Stimulated activated naive B cell treated with anti-CD40 and anti-IgM and Interleukin-4, amounts not matched to agents 10 μg/mL and 1 μg/mL and 100 μg/mL, for 72 hours (primary cell): ENCODE data around the gene FAM98C.
"Not testable (repeated sequence)": the region's sequence is repeated elsewhere in the genome, so short reads cannot be mapped to it uniquely, and the experiment has no call there.

Experiments used
- ATAC-seq, 2 donors: fragments of 150-1000 bp; cut with Tn5 transposase; replicated peaks; 2 replicates each; pipeline ENCODE4 v1.10.0; 2021; ENCODE audit warnings: moderate library complexity in 1 of 2
- DNase-seq: peaks from one replicate; pipeline ENCODE4 v3.0.0; 2021
- H3K27ac Mint-ChIP-seq: one replicate; pipeline ENCODE4 v1.8.0; 2022; ENCODE audit warnings: mild to moderate bottlenecking, mixed read lengths
- H3K27me3 Mint-ChIP-seq, 2 donors: one replicate each; pipeline ENCODE4 v1.8.0; 2022; ENCODE audit warnings: mixed read lengths in 2 of 2
- H3K36me3 Mint-ChIP-seq, 2 donors: one replicate each; pipeline ENCODE4 v1.8.0; 2022; ENCODE audit warnings: mixed read lengths in 2 of 2, mild to moderate bottlenecking in 1 of 2
- H3K4me1 Mint-ChIP-seq, 2 donors: one replicate each; pipeline ENCODE4 v1.8.0; 2022; ENCODE audit warnings: mixed read lengths in 2 of 2, mild to moderate bottlenecking in 1 of 2
- H3K4me3 Mint-ChIP-seq, 2 donors: one replicate each; pipeline ENCODE4 v1.8.0; 2022; ENCODE audit warnings: mild to moderate bottlenecking in 2 of 2, mixed read lengths in 2 of 2, moderate library complexity in 1 of 2
- H3K9me3 Mint-ChIP-seq, 2 donors: one replicate each; pipeline ENCODE4 v1.8.0; 2022; ENCODE audit warnings: mixed read lengths in 2 of 2, mild to moderate bottlenecking in 1 of 2

The FAM98C gene

DNA sequence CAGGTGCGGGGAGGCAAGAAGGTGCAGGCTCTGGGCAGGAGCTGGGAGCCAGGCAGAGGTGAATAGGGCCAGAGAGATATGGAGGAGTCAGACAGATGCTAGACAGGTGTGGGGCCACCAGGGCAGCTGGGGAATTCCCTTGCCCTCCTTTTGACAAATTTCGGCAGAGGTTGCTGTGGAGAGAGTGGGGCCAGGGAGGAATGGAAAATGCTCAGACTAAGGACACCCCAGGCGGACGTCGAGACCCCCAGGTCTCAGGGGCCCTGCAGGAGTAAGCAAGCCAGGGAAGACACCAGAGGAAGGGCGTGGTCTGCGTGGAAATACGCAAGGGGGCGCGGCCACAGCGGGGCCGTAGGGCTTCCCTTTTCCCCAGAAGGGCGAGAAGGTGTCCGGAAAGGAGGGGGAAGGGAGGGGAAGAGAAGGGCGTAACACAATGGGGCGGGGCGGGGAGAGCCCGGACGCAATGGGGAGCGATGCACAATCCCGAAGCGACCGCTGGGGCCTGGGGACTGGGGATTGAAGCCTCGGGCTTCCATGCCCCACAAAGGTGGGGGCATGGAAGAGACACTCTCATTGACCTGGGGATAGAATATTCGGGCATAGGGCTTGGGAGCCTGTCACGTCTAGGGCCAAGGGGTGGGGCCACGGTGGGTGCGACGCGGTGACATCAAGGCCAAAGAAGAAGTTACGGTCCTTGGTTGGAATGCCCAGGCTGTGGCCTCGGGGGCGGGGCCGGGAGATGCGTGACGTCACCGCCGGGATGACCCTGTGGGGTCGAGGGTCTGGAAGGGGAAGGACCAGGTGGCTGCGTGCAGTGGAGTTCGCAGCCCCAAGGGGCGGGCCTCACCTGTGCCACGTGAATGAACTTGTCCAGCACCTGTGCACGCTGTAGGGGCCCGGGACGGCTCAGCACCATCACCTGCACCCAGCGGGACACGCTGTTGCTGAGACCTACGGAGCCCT, 14.9 kb downstream of the FAM98C start:
- no peaks in the 10 kb centered on the region for H3K36me3 Mint-ChIP-seq
- ATAC-seq (peak; percentile 90 to 93), DNase-seq (peak; percentile 58)
- H3K27ac Mint-ChIP-seq: peak overlapping the region; percentile 42
- H3K9me3 Mint-ChIP-seq: no peaks in the 10 kb centered on the region
- peaks cover 20 to 27% of the 10 kb centered on the region in 2 donors for H3K4me1 Mint-ChIP-seq
- H3K27me3 Mint-ChIP-seq: peaks cover 5 to 6% of the 10 kb centered on the region in 2 donors
- peak overlapping the region; percentile 83 to 88 for H3K4me3 Mint-ChIP-seq

DNA sequence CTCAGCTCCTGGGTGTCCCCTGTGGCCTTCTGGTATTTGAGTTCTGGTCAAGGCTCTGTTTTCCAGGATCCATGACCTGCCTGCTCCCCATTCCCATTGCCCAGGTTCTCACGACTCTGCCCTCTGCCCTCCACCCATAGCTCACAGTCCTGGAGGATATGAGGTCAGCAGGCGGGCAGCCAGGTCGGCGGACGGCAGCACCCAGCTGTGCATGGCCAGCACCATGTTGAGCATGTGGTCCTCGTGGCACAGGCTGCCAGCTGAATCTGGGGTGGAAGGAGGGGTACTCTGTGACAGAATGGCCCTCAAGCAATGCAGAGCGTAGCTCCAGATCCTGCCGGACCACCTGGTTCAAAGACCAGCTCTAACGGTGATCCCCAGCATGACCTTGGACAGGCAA, 18.0 kb downstream of the FAM98C start:
- no peak for DNase-seq
- H3K4me1 Mint-ChIP-seq: peaks cover 26 to 37% of the 10 kb centered on the region in 2 donors
- H3K27me3 Mint-ChIP-seq: peaks cover 5 to 6% of the 10 kb centered on the region in 2 donors
- H3K36me3 Mint-ChIP-seq: no peaks in the 10 kb centered on the region
- no peak overlapping the region for H3K4me3 Mint-ChIP-seq
- no peaks in the 10 kb centered on the region for H3K9me3 Mint-ChIP-seq
- no peak overlapping the region for H3K27ac Mint-ChIP-seq
- no peak for ATAC-seq

DNA sequence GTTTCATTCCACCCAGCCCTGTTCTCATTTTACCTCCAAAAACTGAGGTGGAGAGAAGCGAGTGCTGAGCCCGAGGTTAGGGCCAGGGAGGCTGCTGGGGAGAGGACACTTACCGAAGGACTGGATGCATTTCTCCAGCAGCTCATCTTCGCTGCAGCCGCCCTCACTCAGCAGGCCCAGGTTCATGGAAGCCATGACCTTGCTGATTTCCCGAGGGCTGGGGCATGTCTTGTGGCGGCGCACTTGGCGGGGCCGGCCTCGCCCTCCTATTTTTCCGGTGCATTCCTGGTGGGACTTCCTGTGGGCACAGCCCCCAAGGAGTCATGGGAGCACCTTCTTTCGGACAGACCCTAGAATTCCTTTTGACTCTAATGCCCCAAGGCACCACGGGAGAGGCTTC, 19.0 kb downstream of the FAM98C start:
- Mint-ChIP-seq H3K36me3 (no peaks in the 10 kb centered on the region), H3K27me3 (peaks cover 5 to 6% of the 10 kb centered on the region in 2 donors), H3K4me3 (no peak overlapping the region), H3K9me3 (no peaks in the 10 kb centered on the region), H3K4me1 (peaks cover 31 to 41% of the 10 kb centered on the region in 2 donors), H3K27ac (no peak overlapping the region)
- DNase-seq: no peak
- no peak for ATAC-seq

DNA sequence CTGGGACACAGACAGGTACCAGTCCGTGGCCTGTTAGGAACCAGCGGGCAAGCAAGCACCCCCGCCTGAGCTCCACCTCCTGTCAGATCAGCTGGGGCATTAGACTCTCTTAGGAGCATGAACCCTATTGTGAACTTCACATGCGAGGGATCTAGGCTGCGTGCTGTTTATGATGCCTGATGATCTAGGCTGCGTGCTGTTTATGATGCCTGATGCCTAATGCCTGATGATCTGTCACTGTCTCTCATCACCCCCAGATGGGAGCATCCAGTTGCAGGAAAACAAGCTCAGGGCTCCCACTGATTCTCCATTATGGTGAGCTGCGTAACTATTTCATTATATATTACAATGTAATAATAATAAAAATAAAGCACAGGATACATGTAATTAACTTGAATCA, 19.5 kb downstream of the FAM98C start:
- H3K9me3 Mint-ChIP-seq: no peaks in the 10 kb centered on the region
- peaks cover 29 to 41% of the 10 kb centered on the region in 2 donors for H3K4me1 Mint-ChIP-seq
- ATAC-seq (no peak), DNase-seq (no peak)
- no peak overlapping the region for H3K27ac Mint-ChIP-seq
- H3K36me3 Mint-ChIP-seq: no peaks in the 10 kb centered on the region
- no peak overlapping the region for H3K4me3 Mint-ChIP-seq
- H3K27me3 Mint-ChIP-seq: peaks cover 5 to 6% of the 10 kb centered on the region in 2 donors

DNA sequence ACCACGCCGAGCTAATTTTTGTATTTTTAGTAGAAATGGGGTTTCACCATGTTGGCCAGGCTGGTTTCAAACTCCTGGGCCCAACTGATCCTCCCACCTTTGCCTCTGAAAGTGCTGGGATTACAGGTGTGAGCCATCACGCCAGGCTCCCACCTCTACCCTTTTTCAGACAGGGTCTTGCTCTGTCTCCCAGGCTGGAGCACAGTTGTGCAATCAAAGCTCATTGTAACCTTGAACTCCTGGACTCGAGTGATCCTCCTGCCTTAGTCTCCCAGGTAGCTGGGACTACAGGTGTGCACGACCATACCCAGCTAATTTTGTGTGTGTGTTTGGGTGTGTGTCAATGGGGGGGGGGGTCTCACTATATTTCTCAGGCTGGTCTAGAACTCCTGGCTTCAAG, 21.4 kb downstream of the FAM98C start:
- ATAC-seq: no peak
- no peak overlapping the region for H3K27ac Mint-ChIP-seq
- no peaks in the 10 kb centered on the region for H3K9me3 Mint-ChIP-seq
- H3K4me1 Mint-ChIP-seq: peaks cover 22 to 39% of the 10 kb centered on the region in 2 donors
- H3K27me3 Mint-ChIP-seq: peaks cover 5 to 7% of the 10 kb centered on the region in 2 donors
- H3K36me3 Mint-ChIP-seq: no peaks in the 10 kb centered on the region
- H3K4me3 Mint-ChIP-seq: no peak overlapping the region
- DNase-seq: no peak

DNA sequence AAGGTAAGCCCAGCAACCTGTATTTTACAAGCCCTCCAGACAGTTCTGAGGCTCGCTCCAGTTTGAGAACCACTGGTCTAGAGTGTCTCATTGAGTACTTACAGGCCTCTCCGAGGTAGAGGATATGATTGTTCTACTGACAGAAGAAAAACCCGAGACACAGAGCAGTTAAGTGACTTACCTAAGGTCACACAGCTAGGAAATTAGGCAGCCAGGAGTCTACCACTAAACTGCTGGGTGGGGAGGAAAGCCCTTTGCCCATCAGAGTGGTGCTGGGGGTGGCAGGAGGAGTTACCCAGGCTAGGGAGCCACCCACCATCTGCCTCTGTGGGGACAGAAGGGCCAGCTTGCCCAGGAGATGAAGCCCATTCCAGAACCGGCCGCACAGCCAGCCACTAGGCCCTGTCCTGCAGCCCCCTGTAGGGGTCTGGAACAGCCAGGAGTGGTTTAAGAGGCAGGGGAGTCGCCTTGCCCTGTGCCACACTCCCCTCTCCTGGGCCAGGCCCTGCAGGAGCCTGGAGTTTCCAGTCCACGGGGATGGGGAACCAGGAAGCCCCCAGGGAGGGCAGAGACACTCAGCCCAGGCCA, 22.4 kb downstream of the FAM98C start:
- no peaks in the 10 kb centered on the region for H3K36me3 Mint-ChIP-seq
- H3K4me1 Mint-ChIP-seq: peaks cover 24 to 43% of the 10 kb centered on the region in 2 donors
- peak; percentile 9 for DNase-seq
- peak overlapping the region; percentile 82 for H3K27ac Mint-ChIP-seq
- peak overlapping the region in 1 of 2 donors; percentile 48 for H3K4me3 Mint-ChIP-seq
- ATAC-seq: peak in 1 of 2 donors; percentile 5
- peaks cover under 1 to 6% of the 10 kb centered on the region in 2 donors for H3K27me3 Mint-ChIP-seq
- no peaks in the 10 kb centered on the region for H3K9me3 Mint-ChIP-seq

DNA sequence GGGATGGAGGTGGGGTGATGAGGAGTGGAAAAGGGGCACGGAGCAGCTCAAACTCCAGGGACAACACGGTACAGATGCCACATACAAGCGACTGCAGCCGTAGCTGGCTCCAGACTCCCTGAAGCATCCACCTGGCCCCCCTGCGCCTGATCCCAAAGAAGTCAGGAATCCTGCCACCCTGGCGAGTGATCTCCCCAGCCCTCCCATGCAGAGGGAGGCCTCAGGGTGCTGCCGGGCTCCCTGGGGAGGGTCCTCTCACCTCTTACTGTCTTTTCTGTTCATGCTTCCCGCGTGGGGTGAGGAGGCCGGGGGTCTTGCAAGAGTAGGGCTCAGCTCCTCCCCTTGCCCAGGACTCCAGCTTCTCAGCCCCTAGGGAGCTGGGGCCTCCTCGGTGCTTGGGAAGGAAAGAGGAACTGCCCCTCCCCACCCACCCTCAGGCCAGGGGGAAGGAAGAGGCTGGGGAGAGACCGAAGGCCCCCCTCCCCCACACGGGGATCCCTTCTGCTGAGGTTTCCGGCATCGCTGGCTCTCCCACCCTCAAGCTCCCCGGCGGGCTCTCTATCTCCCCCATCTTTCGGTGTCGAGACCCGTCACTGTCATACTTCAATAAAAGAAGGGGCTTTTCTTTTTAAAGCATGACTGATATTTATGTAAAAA, 23.0 kb downstream of the FAM98C start, which contains the start of gene RASGRP4:
Gene RASGRP4 (minus strand): TSS at position 410 of the 657 bp plus-strand sequence. CDS start 128 bp downstream, at position 282.
- Mint-ChIP-seq H3K4me3 (peak within 1 kb of the TSS; percentile 51 to 77), H3K27ac (peak within 1 kb of the TSS; percentile 82), H3K9me3 (no peaks in the 10 kb centered on the region), H3K27me3 (peaks cover 0 to 5% of the 10 kb centered on the region in 2 donors), H3K4me1 (peaks cover 24 to 43% of the 10 kb centered on the region in 2 donors), H3K36me3 (no peaks in the 10 kb centered on the region)
- ATAC-seq (peak; percentile 71 to 74), DNase-seq (peak; percentile 54)

DNA sequence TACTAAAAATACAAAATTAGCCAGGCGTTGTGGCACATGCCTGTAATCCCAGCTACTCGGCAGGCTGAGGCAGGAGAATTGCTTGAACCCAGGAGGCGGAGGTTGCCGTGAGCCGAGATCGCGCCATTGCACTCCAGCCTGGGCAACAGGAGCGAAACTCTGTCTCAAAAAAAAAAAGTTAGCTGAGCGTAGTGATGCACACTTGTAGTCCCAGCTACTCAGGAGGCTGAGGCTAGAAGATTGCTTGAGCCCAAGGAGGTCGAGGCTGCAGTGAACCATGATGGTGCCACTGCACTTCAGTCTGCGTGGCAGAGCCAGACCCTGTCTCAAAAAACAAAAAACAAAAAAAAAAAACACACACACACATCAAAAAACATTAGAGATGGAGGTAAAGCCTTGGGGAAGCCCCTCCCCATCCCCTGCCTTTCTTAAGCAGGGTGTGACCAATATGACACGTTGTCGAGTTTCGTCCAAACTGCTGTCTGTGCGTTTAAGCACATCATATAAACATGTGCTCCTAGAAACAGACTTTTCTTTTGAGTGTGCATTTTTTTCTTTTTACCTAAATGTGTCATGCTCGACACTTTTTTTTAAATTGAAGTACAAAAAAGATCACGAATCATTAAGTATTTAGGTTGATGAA, 24.3 kb downstream of the FAM98C start:
- peak overlapping the region; percentile 56 for H3K27ac Mint-ChIP-seq
- not testable (repeated sequence) for H3K36me3 Mint-ChIP-seq, H3K27me3 Mint-ChIP-seq, H3K4me3 Mint-ChIP-seq, H3K9me3 Mint-ChIP-seq
- peak; percentile 80 to 81 for ATAC-seq
- peak; percentile 18 for DNase-seq
- H3K4me1 Mint-ChIP-seq: peaks cover 24 to 43% of the 10 kb centered on the region in 2 donors

DNA sequence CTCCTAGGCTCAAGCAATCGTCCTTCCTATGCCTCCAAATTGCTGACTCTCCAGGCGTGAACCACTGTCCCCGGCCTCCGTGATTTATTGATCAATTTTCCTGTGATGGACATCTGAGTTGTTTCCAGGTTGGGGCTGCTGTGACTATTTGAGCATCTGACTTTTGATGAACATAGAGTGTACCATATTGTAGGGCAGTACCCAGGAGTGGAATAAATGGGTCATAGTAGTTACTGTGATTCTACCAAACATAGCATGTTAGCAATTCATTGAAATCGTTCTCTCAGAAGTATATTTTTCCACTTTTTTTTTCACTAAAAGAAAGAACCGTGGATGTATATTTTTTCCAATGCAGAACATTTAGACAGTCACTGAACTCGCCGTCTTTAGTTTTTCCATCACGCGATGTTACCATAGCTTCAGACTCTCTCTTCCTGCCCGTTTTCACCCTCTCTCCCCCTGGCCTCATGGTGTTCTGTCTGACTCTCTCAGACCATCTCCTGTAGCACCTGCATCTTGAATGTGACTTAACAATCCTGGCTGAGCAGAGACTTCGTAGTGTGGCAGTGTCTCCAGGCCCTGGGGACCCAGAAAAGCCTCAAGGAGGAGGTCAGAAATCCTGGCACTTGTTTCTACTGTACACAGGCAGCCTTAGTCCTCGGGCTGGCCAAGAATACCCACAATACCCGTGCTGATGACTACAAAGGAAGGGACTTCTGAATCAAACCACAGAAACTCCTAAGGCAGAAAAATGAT, 26.3 kb downstream of the FAM98C start:
- no peak for DNase-seq
- peak in 1 of 2 donors; percentile 20 for ATAC-seq
- H3K9me3 Mint-ChIP-seq: no peaks in the 10 kb centered on the region
- H3K4me1 Mint-ChIP-seq: peaks cover 27 to 49% of the 10 kb centered on the region in 2 donors
- peaks cover 9 to 16% of the 10 kb centered on the region in 2 donors for H3K27me3 Mint-ChIP-seq
- peak overlapping the region; percentile 85 for H3K27ac Mint-ChIP-seq
- peak overlapping the region in 1 of 2 donors; percentile 28 for H3K4me3 Mint-ChIP-seq
- no peaks in the 10 kb centered on the region for H3K36me3 Mint-ChIP-seq

DNA sequence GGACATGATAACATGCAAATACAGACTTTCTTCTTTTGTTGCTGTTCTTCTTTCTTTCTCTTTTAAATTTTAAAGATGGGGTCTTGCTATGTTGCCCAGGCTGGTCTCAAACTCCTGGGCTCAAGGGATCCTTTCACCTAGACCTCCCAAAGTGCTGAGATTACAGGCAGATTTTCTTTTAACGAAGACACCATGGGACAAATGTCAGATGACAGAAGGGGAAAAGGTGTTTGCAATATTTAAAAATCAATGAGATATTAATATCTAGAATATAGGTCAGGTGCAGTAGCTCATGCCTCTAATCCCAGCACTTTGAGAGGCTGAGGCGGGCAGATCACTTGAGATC, 26.9 kb downstream of the FAM98C start:
- Mint-ChIP-seq H3K36me3 (no peaks in the 10 kb centered on the region), H3K27ac (no peak overlapping the region)

DNA sequence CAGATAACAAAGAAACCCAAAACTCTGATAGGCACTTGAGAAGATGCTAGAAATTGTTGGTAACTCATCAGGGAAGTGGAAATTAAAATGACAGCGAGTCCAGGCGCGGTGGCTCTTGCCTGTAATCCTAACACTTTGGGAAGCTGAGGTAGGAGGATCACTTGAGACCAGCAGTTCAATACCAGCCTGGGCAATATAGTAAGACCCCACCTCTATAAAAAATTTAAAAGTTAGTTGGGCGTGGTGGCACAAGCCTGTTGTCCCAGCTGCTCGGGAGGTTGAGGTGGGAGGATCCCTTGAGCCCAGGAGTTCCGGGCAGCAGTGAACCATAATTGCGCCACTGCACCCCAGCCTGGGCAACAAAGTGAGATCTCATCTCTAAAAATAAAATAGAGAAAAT, 28.0 kb downstream of the FAM98C start:
- peaks cover 23 to 43% of the 10 kb centered on the region in 2 donors for H3K4me1 Mint-ChIP-seq
- no peaks in the 10 kb centered on the region for H3K36me3 Mint-ChIP-seq
- no peak for ATAC-seq

More for the DNA sequence above, 26.9 kb downstream of the FAM98C start:
- Mint-ChIP-seq H3K4me3 (no peak overlapping the region), H3K27me3 (peaks cover 12 to 22% of the 10 kb centered on the region in 2 donors), H3K4me1 (peaks cover 29 to 52% of the 10 kb centered on the region in 2 donors), H3K9me3 (no peaks in the 10 kb centered on the region)
- DNase-seq (no peak), ATAC-seq (no peak)

DNA sequence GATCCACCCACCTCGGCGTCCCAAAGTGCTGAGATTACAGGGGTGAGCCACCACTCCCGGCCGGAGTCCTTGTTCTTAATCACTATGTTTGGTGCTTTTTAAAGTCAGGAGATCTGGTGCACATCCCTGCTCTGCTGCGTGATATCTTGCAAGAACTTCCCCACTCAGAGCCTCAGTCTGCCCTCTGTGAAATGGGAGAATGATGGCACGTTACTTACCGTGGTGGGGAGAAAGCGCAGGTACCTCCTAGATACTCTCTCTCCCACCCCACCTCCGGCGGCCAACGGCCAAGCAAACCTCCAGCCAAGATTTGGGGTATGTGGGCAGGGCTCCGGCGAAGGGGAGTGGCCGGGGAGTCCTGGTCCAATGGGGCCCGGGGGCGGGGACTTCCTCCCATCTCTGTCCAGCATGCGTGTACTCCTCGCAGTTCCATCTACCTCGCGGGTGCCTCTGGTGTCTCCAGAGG, 30.4 kb downstream of the FAM98C start, which contains the start of gene RYR1:
Gene RYR1 (plus strand): TSS at position 424 of the 466 bp plus-strand sequence. CDS start 139 bp downstream, outside the sequence.
- no peaks in the 10 kb centered on the region for H3K9me3 Mint-ChIP-seq
- H3K27me3 Mint-ChIP-seq: peaks cover 21 to 35% of the 10 kb centered on the region in 2 donors
- H3K36me3 Mint-ChIP-seq: no peaks in the 10 kb centered on the region
- H3K4me1 Mint-ChIP-seq: peaks cover 14 to 27% of the 10 kb centered on the region in 2 donors
- H3K4me3 Mint-ChIP-seq: peak within 1 kb of the TSS in 1 of 2 donors; percentile 45
- DNase-seq (peak; percentile 27), ATAC-seq (peak; percentile 80 to 87)
- H3K27ac Mint-ChIP-seq: no peak within 1 kb of the TSS

More for the DNA sequence above, 28.0 kb downstream of the FAM98C start:
- Mint-ChIP-seq H3K27ac (no peak overlapping the region), H3K4me3 (no peak overlapping the region), H3K27me3 (peaks cover 16 to 30% of the 10 kb centered on the region in 2 donors), H3K9me3 (no peaks in the 10 kb centered on the region)
- no peak for DNase-seq

DNA sequence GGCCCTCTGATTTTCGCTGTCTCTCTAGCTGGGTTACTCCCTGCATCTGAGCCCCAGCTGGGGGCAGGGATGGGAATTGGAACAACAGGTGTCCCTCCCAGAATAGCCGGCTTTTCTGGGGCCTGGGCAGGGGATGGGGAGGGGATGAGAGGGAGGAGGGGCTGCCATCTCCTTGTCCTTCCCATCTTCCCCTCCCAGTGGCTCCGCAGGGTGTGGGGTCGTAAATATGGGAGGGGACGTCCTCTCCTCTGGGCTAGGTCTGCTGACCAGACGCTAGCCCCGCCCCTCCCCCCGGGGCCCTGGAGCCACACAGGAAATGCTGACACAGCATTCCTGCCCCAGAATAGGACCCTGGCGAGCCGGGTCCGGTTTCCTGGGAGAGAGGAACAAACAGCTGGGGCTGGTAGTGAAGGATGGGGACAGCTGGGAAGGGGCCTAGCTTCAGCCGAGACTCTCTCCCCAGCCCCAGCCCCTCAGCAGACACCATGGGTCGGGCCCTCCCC, 31.7 kb downstream of the FAM98C start:
- ATAC-seq: no peak
- Mint-ChIP-seq H3K27me3 (peaks cover 21 to 32% of the 10 kb centered on the region in 2 donors), H3K4me3 (no peak overlapping the region), H3K4me1 (peaks cover 9 to 15% of the 10 kb centered on the region in 2 donors), H3K36me3 (no peaks in the 10 kb centered on the region), H3K9me3 (no peaks in the 10 kb centered on the region), H3K27ac (no peak overlapping the region)
- DNase-seq: no peak
